HAP-1 (cell line): ENCODE measurements around the gene MED27.

Experiments
- DNase-seq, 2 experiments: peaks; one replicate each; pipeline ENCODE4 v3.0.0-alpha.2; 2016 to 2020; ENCODE audit warnings: low spot score in 2 of 2
- H3K27me3 ChIP-seq: fragments of 250-450 bp; sonication (Bioruptor Pico); 2 replicates; pipeline ENCODE4 v1.5.1; 2020; ENCODE audit warnings: low read depth, mild to moderate bottlenecking, moderate library complexity
- H3K36me3 ChIP-seq: fragments of 250-450 bp; sonication (Bioruptor Pico); replicated peaks from 2 replicates; pipeline ENCODE4 v1.5.1; 2020; ENCODE audit warnings: mild to moderate bottlenecking
- H3K4me1 ChIP-seq: fragments of 250-450 bp; sonication (Bioruptor Pico); 2 replicates; pipeline ENCODE4 v1.5.1; 2020; ENCODE audit warnings: mild to moderate bottlenecking
- H3K4me3 ChIP-seq: fragments of 250-450 bp; sonication (Bioruptor Pico); 2 replicates; pipeline ENCODE4 v1.5.1; 2020; ENCODE audit warnings: mild to moderate bottlenecking, moderate library complexity
- H3K9me3 ChIP-seq: fragments of 250-450 bp; sonication (Bioruptor Pico); 2 replicates; pipeline ENCODE4 v1.5.1; 2020; ENCODE audit warnings: mild to moderate bottlenecking, moderate library complexity
- in situ Hi-C: fragments of 300-500 bp; cut with MboI; formaldehyde crosslinking; loops from 3 replicates; pipeline ENCODE4 v1.14.3; 2020; ENCODE audit warnings: low sequenced_read_pairs, inconsistent platforms, mixed read lengths

The MED27 gene

DNA sequence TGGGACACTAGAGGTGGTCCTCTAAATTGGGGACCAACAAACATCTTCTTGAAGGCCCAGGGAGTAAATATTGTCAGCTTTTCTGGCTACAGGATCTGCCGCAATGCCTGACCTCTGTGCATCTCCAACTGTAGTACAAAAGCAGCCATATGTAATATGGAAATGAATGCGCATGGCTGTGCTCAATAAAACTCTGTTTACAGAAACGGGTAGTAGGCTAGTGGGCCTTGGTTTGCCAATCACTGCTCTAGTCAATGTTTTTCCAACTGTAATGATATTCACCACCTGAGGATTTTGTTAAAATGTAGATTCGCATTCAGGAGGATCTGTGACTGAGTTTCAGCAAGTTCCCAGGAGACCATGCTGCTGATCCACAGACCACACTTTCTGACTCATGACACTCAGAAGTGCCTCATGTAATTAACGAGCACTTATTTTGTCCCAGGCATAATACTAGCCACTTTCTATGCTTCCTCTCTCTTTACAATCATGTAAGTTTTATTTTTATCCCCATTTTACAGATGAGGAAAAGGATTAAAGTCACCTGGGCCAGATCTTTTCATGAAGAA, 96.9 kb downstream of the MED27 start:
- Histone ChIP-seq H3K9me3 (no peaks in the 10 kb centered on the region), H3K27me3 (no peaks in the 10 kb centered on the region), H3K4me1 (no peaks in the 10 kb centered on the region; the same call in 1 of the 2 replicates), H3K36me3 (no peaks in the 10 kb centered on the region), H3K4me3 (no peak overlapping the region)
- in situ Hi-C loops = no loop called here
- no peak for DNase-seq

DNA sequence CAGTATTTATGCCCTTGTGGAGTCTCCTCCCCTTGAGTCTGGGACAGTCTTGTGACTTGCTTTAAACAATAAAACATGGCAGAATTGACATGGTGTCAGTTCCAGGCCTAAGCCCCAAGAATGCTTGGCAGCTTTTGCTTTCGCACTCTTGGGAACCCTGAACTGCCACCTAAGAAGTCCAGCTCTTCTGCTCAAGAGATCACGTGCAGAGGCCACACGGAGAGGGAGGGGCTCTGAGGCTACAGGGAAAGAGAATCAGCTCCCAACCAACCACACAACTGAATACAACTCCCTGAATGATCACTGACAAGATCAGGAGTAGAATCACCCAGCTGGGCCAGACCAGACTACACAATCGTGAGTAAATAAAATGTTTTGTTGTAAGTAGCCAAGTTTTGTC, 97.6 kb downstream of the MED27 start:
- no peaks in the 10 kb centered on the region for H3K9me3 ChIP-seq
- no peaks in the 10 kb centered on the region for H3K27me3 ChIP-seq
- no peak overlapping the region for H3K4me3 ChIP-seq
- H3K36me3 ChIP-seq = no peaks in the 10 kb centered on the region
- in situ Hi-C loops = no loop called here
- H3K4me1 ChIP-seq = no peaks in the 10 kb centered on the region
- no peak for DNase-seq

DNA sequence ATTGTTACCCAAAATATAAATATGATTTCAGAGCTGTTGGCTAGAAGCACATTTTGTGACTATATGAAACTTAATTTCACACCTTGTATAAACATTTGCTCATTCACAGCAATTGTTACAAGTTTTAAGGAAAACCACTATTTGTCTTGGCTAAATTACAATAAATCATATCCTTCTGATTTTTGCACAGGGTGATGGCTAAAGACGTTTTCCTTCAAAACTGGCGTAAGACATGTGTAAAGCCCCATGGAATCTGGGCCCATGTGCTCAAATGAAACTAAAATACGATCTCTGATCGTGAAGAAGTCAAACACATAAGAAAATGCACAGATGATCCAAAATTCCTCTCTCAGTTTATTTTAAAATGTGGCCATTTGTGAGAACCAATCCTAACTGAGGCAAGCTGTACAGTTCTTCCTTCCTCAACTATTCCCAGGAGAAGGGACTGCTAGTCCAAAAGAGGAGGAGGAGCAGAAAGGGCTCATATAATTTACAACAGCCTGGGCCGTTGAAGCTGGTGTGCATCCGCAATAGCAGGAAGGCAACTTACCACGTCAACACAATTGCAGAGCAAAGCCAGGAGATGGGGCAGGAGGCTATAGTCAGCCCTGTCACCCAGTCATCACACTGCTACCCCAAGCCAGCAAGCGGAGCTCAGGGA, 98.4 kb downstream of the MED27 start:
- Histone ChIP-seq H3K4me1 (no peaks in the 10 kb centered on the region), H3K27me3 (no peaks in the 10 kb centered on the region), H3K9me3 (no peaks in the 10 kb centered on the region), H3K36me3 (no peaks in the 10 kb centered on the region), H3K4me3 (no peak overlapping the region)
- in situ Hi-C loops = no loop called here
- no peak for DNase-seq

- H3K36me3 ChIP-seq = no peaks in the 10 kb centered on the region
- no peak overlapping the region for H3K4me3 ChIP-seq
- no peaks in the 10 kb centered on the region for H3K4me1 ChIP-seq
- in situ Hi-C loops = no loop called here
- H3K9me3 ChIP-seq = no peaks in the 10 kb centered on the region
- DNase-seq = no peak
- H3K27me3 ChIP-seq = no peaks in the 10 kb centered on the region
Observed at GRCh38 chr9:131980267-131981016, 99.2 kb downstream of the MED27 start.

DNA sequence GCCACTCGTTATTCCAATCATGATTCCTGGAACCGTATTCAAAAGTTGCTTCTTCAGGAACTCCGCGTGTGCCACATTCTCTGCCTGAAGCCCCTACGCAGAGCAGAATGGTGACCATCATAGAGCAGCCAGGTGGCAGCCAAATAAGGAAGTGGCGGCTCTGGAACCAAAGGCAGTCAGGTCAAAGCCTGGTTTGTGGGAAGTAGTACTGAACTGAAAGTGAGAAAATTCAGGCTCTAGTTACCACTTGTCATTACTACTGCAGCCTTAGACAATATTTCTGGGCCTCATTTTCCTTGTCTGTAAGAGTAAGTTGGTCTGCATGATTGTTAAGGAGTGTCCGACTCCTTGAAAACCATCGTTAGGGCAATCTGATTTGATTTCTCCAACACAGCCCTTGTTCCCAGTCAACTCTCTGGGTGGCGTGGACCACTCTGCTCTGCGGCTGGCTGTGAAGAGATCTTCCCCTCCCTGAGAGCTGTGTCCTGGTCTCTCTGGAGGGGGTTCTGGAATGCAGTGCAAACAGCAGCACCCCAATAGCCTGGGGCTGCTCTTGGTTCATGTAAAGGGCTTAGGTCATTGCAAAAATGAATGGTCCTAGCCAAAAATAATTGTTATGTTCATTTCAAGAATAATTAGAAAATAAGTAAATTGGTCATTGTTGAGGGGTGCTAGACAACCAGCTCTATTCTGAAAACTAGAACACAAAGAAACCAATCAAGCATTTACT, 102.4 kb downstream of the MED27 start:
- no peaks in the 10 kb centered on the region for H3K9me3 ChIP-seq
- no peaks in the 10 kb centered on the region for H3K36me3 ChIP-seq
- DNase-seq = no peak
- H3K4me3 ChIP-seq = no peak overlapping the region
- in situ Hi-C loops = no loop called here
- H3K27me3 ChIP-seq = no peaks in the 10 kb centered on the region
- no peaks in the 10 kb centered on the region for H3K4me1 ChIP-seq

DNA sequence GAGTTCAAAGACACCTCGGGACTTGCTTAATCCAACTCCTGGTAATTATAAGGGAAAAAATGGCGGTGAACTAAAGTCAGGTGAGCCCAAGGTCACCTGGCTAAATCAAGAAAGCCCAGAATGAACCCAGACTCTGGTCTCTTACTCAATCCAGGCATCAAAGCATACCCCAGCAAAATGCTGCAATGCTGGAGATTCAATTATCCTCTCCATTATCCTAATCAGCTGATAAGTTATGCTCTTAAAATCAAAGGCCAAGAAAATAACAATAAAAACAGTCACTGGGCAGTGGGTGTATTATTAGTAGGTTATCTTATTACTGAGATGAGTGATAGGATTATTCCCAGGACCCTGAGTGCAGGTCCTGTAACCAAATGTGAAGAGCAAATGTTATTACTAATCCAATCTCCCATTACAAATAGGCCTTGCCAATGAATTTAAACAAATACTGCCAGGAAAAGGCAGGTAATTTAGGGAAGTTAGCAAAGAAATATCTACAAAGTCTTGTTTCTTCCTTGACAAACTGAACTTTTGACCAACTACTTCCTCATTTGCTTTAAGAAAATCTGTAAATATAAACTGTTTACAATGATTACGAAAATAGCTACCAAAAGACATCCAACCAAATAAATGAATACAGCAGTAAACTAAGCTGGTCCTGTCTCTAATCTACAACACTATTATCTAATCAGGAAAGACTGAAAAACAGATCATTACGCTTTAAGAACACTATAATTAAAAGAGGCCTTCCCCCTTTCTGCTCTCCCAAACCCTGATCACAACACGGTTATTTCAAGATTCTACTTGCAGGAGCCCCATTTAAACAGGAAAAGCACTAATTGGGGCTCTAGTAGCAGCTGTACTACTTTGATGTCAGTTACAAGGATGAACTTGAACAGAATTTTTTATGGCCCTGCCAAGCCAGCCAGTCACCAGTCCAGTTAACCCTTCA, 103.2 kb downstream of the MED27 start:
- H3K27me3 ChIP-seq = no peaks in the 10 kb centered on the region
- peaks cover 3% of the 10 kb centered on the region; the same call in 1 of the 2 replicates for H3K4me1 ChIP-seq
- DNase-seq = no peak
- no peaks in the 10 kb centered on the region for H3K36me3 ChIP-seq
- H3K9me3 ChIP-seq = no peaks in the 10 kb centered on the region
- H3K4me3 ChIP-seq = no peak overlapping the region
- in situ Hi-C loops = no loop called here

DNA sequence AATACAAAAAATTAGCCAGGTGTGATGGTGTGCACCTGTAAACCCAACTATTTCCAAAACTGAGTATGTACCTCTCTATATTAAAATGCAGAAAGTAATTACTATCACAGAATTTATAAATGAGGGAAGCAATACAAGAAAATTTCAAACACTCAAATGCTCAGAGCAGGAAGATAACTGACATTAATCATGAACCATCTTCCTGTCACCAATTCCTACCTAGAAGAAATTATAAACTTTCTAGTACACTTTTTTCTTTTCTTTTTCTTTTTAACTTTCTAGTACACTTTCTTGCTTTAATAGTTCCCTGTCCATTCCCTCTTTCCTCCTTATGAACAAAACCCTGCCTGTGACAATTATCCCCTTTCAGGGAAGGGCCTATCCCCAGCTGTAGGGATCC, 106.8 kb downstream of the MED27 start:
- in situ Hi-C loops = no loop called here
- DNase-seq = no peak
- Histone ChIP-seq H3K27me3 (no peaks in the 10 kb centered on the region), H3K4me3 (no peak overlapping the region), H3K9me3 (no peaks in the 10 kb centered on the region), H3K36me3 (no peaks in the 10 kb centered on the region), H3K4me1 (peaks cover 11% of the 10 kb centered on the region; the same call in 1 of the 2 replicates)

- Histone ChIP-seq H3K4me1 (peaks cover 11% of the 10 kb centered on the region; the same call in 1 of the 2 replicates), H3K9me3 (no peaks in the 10 kb centered on the region), H3K27me3 (no peaks in the 10 kb centered on the region), H3K4me3 (no peak overlapping the region), H3K36me3 (no peaks in the 10 kb centered on the region)
- in situ Hi-C loops = no loop called here
- DNase-seq = no peak
Observed at GRCh38 chr9:131971482-131972074, 108.1 kb downstream of the MED27 start.

- DNase-seq = no peak
- in situ Hi-C loops = no loop called here
- Histone ChIP-seq H3K36me3 (no peaks in the 10 kb centered on the region), H3K4me3 (no peak overlapping the region), H3K27me3 (no peaks in the 10 kb centered on the region), H3K9me3 (no peaks in the 10 kb centered on the region), H3K4me1 (peaks cover 11% of the 10 kb centered on the region; the same call in 1 of the 2 replicates)
Observed at GRCh38 chr9:131969469-131969989, 110.1 kb downstream of the MED27 start.

- H3K9me3 ChIP-seq = no peaks in the 10 kb centered on the region
- no peaks in the 10 kb centered on the region for H3K27me3 ChIP-seq
- H3K4me3 ChIP-seq = no peak overlapping the region
- in situ Hi-C loops = no loop called here
- no peaks in the 10 kb centered on the region for H3K36me3 ChIP-seq
- H3K4me1 ChIP-seq = peaks cover 11% of the 10 kb centered on the region; the same call in 1 of the 2 replicates
- no peak for DNase-seq
Observed at GRCh38 chr9:131968632-131969031, 111.0 kb downstream of the MED27 start.

DNA sequence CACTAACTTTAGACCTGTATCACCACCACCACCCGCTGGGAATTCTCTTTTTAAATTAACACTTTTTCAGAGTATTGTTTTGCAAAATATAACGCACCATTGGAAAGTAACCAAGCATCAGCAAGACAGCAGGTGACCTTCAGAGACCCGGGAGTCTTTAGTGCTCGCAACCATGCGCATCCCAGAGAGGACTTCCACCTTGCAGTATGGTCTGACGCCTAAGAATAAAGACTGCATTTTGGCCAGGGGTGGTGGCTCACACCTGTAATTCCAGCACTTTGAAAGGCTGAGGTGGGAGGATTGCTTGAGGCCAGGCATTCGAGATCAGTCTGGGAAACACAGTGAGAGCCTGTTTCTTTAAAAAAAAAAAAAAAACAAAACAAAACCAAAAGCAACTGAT, 113.8 kb downstream of the MED27 start:
- H3K9me3 ChIP-seq = no peaks in the 10 kb centered on the region
- in situ Hi-C loops = no loop called here
- H3K4me1 ChIP-seq = peaks cover 13% of the 10 kb centered on the region
- H3K4me3 ChIP-seq = no peak overlapping the region
- DNase-seq = no peak
- no peaks in the 10 kb centered on the region for H3K36me3 ChIP-seq
- no peaks in the 10 kb centered on the region for H3K27me3 ChIP-seq

GRCh38 chr9:131965103-131965502, 114.6 kb downstream of the MED27 start:
- H3K4me3 ChIP-seq = no peak overlapping the region
- H3K36me3 ChIP-seq = no peaks in the 10 kb centered on the region
- DNase-seq = no peak
- H3K9me3 ChIP-seq = no peaks in the 10 kb centered on the region
- no peaks in the 10 kb centered on the region for H3K27me3 ChIP-seq
- in situ Hi-C loops = no loop called here
- H3K4me1 ChIP-seq = peaks cover 16% of the 10 kb centered on the region
